Keratinocyte (primary cell): Measurements from ENCODE around the gene ASTN2.

ENCODE experiments used
- EZH2 ChIP-seq: IDR thresholded peaks from one replicate; pipeline ENCODE4 v1.6.1; 2012; ENCODE audit warnings: inconsistent platforms, mild to moderate bottlenecking, low read length, moderate library complexity
- TF ChIP-seq, protein P1 (sequence below), 3 experiments: IDR thresholded peaks in 1 of 3; conservative IDR thresholded peaks in 1 of 3; optimal IDR thresholded peaks in 1 of 3; 2 replicates in 2 of 3; 3 replicates in 1 of 3; pipeline versions ENCODE3 to v1.5.1; 2011; ENCODE audit warnings: low read length in 3 of 3, mild to moderate bottlenecking in 3 of 3, moderate library complexity in 2 of 3, control low read depth in 1 of 3, inconsistent platforms in 1 of 3; ENCODE audit not compliant: insufficient read depth in 2 of 3; ENCODE audit errors: extremely low read depth in 1 of 3

DNA sequence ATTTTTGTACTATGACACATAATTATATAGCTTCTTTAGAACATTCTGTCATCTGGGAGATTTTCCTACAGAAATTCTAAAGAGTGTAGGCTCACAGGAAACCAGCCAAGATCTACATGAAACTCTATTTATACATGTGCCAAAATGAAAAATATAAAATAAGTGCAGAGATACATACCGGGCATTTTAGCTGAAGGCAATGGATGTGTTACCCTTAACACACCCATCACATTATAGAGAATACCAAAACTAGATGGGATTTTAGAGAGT is 601.9 kb downstream of the ASTN2 start:
- TF ChIP-seq, protein P1, sequence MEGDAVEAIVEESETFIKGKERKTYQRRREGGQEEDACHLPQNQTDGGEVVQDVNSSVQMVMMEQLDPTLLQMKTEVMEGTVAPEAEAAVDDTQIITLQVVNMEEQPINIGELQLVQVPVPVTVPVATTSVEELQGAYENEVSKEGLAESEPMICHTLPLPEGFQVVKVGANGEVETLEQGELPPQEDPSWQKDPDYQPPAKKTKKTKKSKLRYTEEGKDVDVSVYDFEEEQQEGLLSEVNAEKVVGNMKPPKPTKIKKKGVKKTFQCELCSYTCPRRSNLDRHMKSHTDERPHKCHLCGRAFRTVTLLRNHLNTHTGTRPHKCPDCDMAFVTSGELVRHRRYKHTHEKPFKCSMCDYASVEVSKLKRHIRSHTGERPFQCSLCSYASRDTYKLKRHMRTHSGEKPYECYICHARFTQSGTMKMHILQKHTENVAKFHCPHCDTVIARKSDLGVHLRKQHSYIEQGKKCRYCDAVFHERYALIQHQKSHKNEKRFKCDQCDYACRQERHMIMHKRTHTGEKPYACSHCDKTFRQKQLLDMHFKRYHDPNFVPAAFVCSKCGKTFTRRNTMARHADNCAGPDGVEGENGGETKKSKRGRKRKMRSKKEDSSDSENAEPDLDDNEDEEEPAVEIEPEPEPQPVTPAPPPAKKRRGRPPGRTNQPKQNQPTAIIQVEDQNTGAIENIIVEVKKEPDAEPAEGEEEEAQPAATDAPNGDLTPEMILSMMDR (optimal IDR thresholded peaks at IDR 0.05 in 1 of 3, IDR thresholded peaks at IDR 0.05 in 1 of 3, conservative IDR thresholded peaks at IDR 0.05 in 1 of 3; ENCODE audit: extremely low read depth in 1 of 3, insufficient read depth in 2 of 3, low read length in 3 of 3): no peak
- TF ChIP-seq EZH2: no peak
